ENCODE data around the gene MGAT5.
A peak's percentile ranks its signal among the peaks of the same experiment; 100 is the strongest.
"Not testable (repeated sequence)": the region's sequence is repeated elsewhere in the genome, so short reads cannot be mapped to it uniquely, and the experiment has no call there.

MGAT5 gene

DNA sequence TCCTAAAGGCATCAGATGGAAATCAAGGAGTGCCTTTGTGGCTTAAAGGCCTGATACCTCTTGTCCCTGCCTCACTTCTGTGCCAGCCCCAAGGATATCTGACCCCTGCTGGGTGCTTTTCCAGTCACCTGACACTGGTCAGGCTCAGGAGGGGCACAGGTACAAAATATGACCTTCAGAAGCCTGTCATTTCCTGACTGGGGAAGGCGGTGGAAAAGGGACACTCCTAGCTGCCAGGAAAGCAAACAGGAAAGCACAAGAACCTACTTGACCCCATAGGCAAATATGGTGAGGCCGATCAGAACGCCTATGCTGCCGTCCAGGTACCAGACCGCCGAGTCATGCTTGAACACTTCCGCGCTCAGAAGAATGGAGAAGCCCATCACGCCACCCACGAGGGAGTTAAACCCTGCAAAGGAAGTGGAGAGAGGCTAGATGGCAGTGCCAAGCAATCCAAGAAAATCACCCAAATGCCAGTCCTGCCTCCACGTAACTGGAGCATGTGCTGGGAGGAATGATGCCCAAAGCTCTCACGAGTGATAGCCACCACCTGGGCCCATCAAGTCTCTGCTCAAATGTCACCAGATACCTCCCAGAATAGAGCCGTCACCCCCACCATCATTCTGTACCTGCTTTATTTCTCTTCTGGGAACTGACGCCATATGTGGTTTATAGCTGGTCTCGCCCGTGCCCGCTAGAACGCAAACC is 204.0 kb downstream of the MGAT5 start:
- DNase-seq: no peak

DNA sequence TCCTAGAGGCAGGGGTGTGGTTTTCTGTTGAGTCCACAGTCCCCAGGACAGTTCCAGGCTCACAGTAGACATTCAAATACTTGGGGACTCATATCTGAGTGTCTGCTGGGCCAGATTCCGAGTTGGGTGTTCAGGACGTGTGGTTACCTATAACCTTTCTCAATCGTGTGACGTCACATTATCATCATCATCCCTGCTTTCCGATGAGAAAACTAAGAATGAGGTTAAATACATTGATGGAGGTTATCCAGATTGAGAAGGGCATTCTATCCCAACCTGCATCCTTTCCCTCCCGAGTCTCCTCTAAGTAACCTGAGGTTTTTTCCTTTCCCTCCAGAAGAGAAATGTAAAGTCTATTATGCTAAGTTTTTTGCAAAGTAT is 204.6 kb downstream of the MGAT5 start:
- DNase-seq: no peak

- DNase-seq: no peak
Measured at GRCh38 chr2:134458950-134459349, 205.1 kb downstream of the MGAT5 start.

DNA sequence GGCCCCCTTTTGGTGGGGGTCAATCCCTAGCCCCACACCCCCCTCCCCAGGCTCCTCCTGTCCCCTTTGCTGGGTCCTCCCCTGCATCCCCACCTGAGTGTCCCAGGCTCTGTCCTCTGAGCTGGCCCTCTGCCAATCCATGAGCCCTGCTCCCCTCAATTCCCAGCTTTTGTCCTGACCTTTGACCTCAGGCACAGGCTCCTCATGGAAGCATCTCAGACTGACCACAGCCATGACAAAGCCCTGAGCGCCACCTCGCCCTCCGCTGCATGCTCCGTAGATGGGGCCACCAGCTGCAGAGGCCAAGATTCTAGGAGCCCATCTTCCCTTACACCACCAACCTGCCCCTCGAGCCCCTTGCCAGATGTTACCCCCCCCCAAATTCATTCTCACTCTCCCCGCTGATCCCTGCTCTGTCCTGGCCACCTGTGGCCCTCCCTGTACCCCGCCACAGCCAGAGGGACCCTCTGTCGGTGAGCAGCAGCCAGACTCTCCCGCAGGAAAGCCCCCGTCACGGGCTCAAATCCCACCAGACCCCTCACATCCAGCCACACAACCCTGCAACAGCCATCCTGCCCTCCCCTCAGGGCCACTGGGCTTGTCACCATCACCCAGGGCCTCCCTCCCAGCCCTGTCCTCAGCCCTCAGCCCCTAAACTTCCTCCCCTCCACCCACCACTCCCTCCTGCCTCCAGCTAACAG is 206.0 kb downstream of the MGAT5 start:
- DNase-seq: no peak

- DNase-seq: peak; percentile 72
Measured at GRCh38 chr2:134460583-134460998, 206.7 kb downstream of the MGAT5 start.

DNA sequence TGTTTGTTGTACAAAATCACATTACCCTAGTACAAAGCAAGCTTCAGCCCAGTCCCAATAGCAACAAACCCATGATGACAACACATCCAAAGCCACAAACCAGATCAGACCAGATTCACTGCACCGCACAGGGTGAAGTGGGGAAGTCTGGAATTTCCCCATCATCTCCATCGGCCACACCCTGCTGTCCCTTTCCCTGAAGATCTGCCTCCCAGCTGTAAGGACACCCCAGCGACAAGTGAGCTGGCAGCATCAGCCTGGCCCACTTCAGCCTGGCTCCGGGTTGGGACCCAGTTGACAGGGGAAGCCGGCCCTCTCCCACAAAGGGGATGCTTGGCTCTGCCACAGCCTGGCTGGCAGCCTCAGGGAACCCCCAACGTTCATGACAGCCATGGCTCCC is 207.6 kb downstream of the MGAT5 start:
- no peak for DNase-seq

- no peak for DNase-seq
Measured at GRCh38 chr2:134462275-134462674, 208.4 kb downstream of the MGAT5 start.

DNA sequence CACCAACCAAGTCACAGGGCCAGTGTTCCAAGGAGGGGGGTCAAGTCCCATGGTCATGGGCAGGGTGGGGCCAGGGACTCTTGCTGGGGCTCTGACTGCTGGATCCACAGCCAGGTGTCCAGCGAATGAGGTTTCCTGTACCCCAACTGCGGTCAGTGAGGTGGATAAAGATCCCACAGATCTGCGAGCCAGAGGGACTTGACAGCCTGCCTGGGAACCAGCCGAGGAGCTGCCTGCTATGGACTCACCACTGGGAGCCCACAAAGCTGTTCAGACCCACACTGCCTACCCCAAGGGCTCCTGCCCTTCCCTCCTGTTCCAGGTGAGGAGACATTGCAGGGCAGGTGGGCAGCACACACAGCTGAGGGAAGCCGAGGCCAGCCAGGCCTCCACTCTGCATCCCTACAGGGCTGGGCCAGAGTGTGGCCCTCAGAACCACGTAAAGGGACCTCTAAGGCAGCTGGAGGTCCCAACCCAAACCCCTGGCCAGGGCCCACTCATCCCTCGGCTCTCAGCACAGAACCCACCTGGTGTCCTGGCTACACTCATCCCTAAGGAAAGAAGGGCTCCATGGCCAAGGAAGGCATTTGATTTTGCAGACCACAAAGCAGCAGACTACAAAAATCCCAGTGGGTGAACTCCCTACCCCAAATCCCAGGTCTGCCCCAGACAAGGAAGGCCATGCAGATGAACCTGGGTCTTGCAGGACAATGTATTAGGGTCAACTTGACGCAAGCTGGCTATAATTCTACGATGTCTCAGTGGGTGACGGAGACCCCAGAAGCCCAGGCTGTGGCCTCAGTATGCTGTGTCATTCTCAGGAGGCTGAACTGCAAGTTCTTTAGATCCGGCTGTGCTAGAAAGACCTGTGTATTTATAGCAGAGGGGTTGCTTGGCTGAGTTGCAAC is 209.2 kb downstream of the MGAT5 start:
- no peak for DNase-seq

DNA sequence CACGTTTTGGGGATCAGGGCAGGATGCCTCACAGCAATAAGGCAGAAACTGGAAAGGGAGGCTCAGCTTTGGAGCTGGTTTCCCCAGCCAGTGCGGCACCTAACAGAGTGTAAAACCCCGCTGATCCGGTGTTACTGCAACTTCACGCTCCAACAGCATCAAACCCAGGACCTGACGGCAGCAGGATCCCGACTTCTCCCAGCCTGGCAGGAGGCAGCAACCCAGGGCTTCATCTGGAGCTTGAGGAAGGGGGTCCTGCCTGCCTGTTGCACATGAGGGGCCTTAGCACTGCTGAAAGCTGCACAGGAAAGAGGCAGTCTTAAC is 209.8 kb downstream of the MGAT5 start:
- no peak for DNase-seq

DNA sequence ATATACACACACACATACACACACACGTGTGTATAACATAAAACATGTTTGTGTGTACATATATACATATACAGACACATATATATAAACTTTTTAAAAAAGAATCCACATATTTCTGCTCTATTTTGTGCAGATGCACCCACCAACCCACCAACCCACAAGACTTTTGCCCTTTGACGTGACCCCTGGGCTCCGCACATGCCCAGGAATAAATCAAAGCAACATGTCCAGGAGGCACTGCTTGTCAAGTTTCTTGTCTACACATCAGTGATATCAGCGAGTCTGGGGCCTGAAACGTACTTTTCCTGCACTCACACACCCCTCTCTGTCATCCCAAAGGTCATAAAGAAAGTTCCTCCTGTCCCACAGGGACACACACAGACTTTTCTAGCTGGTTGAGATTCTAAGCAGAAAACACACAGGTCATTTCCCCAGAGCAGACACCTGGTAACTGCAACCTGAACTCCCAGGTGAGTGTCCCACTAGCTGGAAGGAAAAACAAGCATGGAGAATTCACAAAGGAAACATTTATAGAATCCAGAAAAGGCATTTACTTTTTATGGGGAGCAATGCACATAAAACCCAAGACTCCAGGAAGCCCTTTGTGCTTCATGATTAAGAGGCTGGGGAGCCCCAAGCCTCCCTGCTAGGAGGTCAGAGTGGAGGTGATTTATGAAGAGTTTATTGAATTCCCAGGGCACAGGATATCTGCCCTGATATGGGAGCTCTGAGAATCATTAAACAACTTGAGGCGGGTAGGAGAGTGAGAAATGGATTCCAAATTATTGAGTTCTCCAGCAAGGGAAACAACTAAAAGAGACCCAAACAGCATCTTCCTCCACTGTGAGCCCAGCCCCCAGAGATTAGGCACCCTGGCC is 211.6 kb downstream of the MGAT5 start:
- no peak for DNase-seq

- peak; percentile 31 for DNase-seq
Measured at GRCh38 chr2:134466141-134466540, 212.3 kb downstream of the MGAT5 start.

- DNase-seq: no peak
Measured at GRCh38 chr2:134468164-134468563, 214.3 kb downstream of the MGAT5 start.

DNA sequence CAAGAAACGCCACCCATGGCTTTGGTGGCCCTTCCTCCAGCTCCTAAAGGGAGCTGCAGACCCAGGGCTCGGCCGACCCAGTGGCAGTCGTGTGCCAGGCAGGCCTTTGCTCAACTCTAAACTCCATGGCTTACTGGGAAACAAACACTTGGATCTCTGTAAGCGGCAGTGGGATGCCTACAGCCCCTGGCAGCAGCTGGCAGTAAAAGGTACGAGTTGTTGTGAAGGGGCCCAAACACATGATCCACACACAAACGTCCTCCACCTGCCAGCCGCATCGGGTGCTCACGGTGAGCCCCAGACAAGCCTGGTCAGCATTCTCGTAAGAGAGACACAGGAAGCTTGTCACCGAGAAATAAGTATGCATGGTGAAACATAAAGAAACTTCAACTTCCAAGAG is 214.9 kb downstream of the MGAT5 start:
- DNase-seq: no peak

DNA sequence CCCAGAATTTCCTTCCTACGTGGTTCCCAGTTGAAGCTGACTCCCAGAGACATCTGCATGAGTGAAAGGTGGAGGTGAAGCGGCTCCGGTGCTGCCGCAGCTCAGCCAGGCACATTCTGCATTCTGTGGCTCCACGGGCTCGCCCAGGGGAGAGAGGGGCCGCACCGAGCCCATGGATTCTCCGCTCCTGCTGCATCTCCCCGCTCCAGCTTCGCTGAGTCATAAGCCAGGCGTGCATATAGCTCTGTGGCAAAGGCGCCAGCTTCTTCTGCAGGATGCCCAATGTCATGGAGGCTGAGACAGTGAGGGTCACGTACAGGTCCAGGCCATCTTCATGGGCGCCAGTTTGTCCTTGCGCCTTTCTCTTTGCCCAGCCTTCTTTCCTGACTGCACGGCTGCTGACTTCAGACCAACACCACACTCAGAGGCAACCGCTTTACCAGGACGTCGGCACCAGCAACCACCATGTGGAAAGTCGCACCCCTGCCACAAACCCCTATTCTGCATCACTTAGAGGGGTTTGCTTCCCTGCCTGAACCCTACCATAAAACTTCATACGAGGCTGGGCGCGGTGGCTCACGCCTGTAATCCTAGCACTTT is 215.7 kb downstream of the MGAT5 start:
- no peak for DNase-seq

- DNase-seq: no peak
Measured at GRCh38 chr2:134470561-134471168, 216.8 kb downstream of the MGAT5 start.

- not testable (repeated sequence) for DNase-seq
Measured at GRCh38 chr2:134476982-134477381, 223.1 kb downstream of the MGAT5 start.

DNA sequence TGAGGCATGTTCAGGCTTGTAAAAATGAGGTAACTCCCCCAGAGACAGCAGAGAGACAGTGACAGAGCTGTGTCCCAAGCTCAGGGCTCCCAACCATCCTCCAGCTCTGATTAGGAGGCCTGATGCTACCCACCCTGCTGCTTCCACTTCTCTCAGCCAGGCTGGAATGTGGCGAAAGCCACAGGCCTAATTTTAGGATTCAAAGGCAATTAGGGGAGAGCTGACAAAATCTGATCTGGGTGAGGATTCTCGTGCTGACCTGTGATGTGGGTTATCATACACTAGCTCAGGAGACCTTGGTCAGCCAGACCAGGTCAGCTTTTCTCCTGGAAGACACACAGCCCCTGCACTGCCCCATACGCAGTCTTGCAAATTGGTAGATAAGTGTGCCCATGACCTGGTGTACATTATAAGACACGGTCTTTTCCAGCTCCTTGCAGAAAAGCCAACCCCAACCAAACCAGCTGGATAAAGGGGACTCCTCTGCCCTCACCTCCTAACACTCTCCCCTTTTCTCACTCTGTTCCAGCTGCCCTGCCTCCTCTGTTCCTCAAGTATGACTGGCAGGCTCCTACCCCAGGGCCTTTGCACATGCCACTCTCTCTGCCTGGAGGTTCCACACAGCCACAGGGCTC is 225.9 kb downstream of the MGAT5 start:
- no peak for DNase-seq

DNA sequence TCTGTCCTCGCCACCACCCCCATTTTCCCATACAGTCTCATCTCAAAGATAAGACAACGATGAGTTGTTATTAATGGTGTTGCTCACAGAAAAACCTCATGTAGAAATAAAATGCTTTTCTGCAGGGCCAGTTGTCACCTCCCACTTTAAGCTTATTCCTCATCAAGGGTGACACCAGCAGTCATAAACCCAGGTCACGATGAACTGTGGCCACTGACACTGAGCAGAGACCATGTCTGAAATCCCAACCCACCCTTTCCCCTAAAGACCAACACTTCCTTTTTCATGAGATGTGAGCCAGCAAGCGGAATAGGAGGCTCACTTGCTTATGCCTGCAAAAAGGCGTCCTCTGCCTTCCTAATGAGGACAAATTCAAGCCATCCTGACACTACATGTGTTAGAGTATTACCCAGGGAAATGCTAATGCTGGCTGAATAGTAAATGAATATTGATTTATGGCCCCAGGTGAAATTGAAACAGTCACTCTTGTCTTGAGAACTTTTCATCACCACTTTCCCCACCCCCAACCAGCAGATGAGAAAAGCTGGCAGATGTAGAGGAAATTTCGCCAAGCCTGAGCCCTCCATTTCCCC is 228.4 kb downstream of the MGAT5 start:
- no peak for DNase-seq

DNA sequence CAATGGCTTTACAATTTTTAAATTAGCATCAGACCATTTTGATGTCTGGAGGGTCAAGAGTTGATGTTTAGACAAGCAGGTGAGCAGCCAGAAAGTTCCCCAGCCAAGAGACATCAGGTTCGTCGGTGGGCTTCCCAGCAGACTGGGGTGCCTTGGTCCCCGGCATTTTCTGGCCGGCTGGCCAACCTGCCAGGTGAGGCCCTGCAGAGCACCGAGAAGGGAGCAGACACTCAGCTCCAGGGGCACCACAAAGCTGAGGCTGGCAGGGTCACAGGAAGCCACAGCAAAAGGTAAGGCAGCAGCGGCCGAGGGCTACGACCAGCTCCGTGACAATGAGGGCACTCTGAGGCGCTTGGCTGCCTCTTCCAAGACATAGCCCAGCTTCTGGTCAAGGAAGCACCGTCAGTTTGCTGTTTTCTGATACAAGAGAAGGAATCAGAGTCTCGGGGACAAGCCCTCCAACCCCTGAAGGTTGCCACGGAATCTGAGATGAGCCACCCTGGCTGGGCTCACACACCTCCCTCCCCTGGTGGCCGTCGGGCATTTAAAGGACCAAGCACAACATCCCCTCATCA is 229.0 kb downstream of the MGAT5 start:
- DNase-seq: no peak

GRCh38 chr2:134489732-134490384 is 236.0 kb downstream of the MGAT5 start:
- no peak for DNase-seq
